Right lobe of liver (tissue), 6 donors: ENCODE results near the gene OLIG1. TPM values are rescaled to one million over a fixed set of nuclear protein-coding genes. Genes with fewer than 3 reads are reported as not detected.

Source experiments
- ATAC-seq, 4 donors: fragments of 200-7000 bp; cut with Tn5 transposase; one replicate each; pipeline ENCODE4 v1.9.1; 2020; ENCODE audit warnings: mild to moderate bottlenecking in 4 of 4, moderate library complexity in 4 of 4
- DNase-seq, 3 donors: peaks; one replicate each; pipeline ENCODE4 v3.0.0-alpha.2; 2020
- H3K27ac ChIP-seq, 3 donors: fragments of 200-600 bp; one replicate each; pipeline ENCODE4 v1.8.0; 2022
- H3K27me3 ChIP-seq, 2 donors: fragments of 200-600 bp; one replicate each; pipeline ENCODE4 v1.8.0; 2022
- H3K36me3 ChIP-seq, 4 donors: fragments of 200-600 bp; sonication (generic) in 1 of 4; one replicate each; pipeline versions ENCODE4 v1.5.1 to v1.8.0; 2017 to 2022; ENCODE audit warnings: control low read depth in 1 of 4
- H3K4me1 ChIP-seq, 4 donors: fragments of 200-600 bp; sonication (generic) in 1 of 4; one replicate each; pipeline versions ENCODE4 v1.5.1 to v1.8.0; 2017 to 2022; ENCODE audit warnings: control low read depth in 1 of 4
- H3K4me3 ChIP-seq, 3 donors: fragments of 200-600 bp; one replicate each; pipeline ENCODE4 v1.8.0; 2022
- H3K9me3 ChIP-seq, 4 donors: fragments of 200-600 bp; sonication (generic) in 1 of 4; one replicate each; pipeline versions ENCODE4 v1.5.1 to v1.8.0; 2017 to 2022; ENCODE audit warnings: control low read depth in 1 of 4
- CTCF ChIP-seq, 4 donors: fragments of 200-600 bp in 3 of 4; fragments of 450-650 bp in 1 of 4; IDR thresholded peaks; one replicate each; pipeline versions ENCODE4 v1.5.1 to v1.8.0; 2016 to 2022; ENCODE audit warnings: antibody characterized with exemption in 4 of 4, mild to moderate bottlenecking in 2 of 4
- POLR2A ChIP-seq: fragments of 450-650 bp; IDR thresholded peaks from one replicate; pipeline ENCODE4 v1.6.1; 2017; ENCODE audit warnings: antibody characterized with exemption, mild to moderate bottlenecking
- WGBS: methylation state at CpG from one replicate; pipeline ENCODE4 v1.1.6; 2018; ENCODE audit warnings: low coverage, low lambda C conversion rate; ENCODE audit not compliant: insufficient coverage; ENCODE audit errors: missing lambda C conversion rate; 5-methylcytosine and 5-hydroxymethylcytosine counted together
- intact Hi-C, 2 donors: fragments of 100-400 bp; cut with DNase I; formaldehyde crosslinking; loops; one replicate each; pipeline versions ENCODE4 v1.11.2 to v1.14.1; 2022
- total RNA-seq, 6 experiments: library from RNA; depleted of rRNA in 2 of 6; stranded (reverse); fragments of >200 nt in 2 of 6; fragmentation: NEBNext Ultra II Directional in 3 of 6; extraction: Animal tissue kit (Norgen Biotek cat#: 25700) in 3 of 6; gene quantifications; one replicate each; pipeline versions ENCODE4 v1.1.0 to v1.2.4, GENCODE V29; 2016 to 2023
- donor health status: DM: no; HTN: yes; CAD: no.
- donor health status: DM: no; HTN: no; CAD: no.
- donor health status: DM: no; HTN: no; CAD: no.
- donor health status: DM: no; HTN: yes; CAD: no.
- donor health status: DM: no; HTN: yes; CAD: no.

OLIG1 gene
- total RNA-seq, 6 experiments from 2014 or later, result not detected

- H3K27me3 ChIP-seq, result peaks cover 0 to 3% of the 10 kb centered on the region in 2 donors
- ATAC-seq (no peak), DNase-seq (no peak)
- no peaks in the 10 kb centered on the region for H3K36me3 ChIP-seq
- intact Hi-C loops, result no loop called here
- H3K9me3 ChIP-seq, result no peaks in the 10 kb centered on the region
- H3K4me3 ChIP-seq, result no peak overlapping the region
- no peak for TF ChIP-seq CTCF (IDR thresholded peaks at IDR 0.05)
- no peak for TF ChIP-seq POLR2A
- H3K27ac ChIP-seq, result no peak overlapping the region
- H3K4me1 ChIP-seq, result no peaks in the 10 kb centered on the region
- whole genome bisulfite sequencing, result 59% methylated on average over 11 of the region's 20 CpGs
Observed at GRCh38 chr21:33115631-33116510, 45.9 kb downstream of the OLIG1 start.

- H3K27me3 ChIP-seq, result no peaks in the 10 kb centered on the region
- H3K27ac ChIP-seq, result no peak overlapping the region
- no peaks in the 10 kb centered on the region for H3K36me3 ChIP-seq
- H3K4me3 ChIP-seq, result no peak overlapping the region
- H3K9me3 ChIP-seq, result no peaks in the 10 kb centered on the region
- no peak for DNase-seq
- WGBS, result 50% methylated on average over 8 of the region's 8 CpGs
- TF ChIP-seq CTCF (IDR thresholded peaks at IDR 0.05), result no peak
- no peak for TF ChIP-seq POLR2A
- no peak for ATAC-seq
- intact Hi-C loops, result no loop called here
- H3K4me1 ChIP-seq, result no peaks in the 10 kb centered on the region
Observed at GRCh38 chr21:33116676-33117075, 46.7 kb downstream of the OLIG1 start.

GRCh38 chr21:33117101-33117888, 47.4 kb downstream of the OLIG1 start:
- Histone ChIP-seq H3K9me3 (no peaks in the 10 kb centered on the region), H3K27ac (no peak overlapping the region), H3K4me3 (no peak overlapping the region), H3K4me1 (no peaks in the 10 kb centered on the region), H3K36me3 (no peaks in the 10 kb centered on the region), H3K27me3 (no peaks in the 10 kb centered on the region)
- intact Hi-C loops, result no loop called here
- TF ChIP-seq POLR2A (no peak), CTCF (IDR thresholded peaks at IDR 0.05) (no peak)
- WGBS, result 52% methylated on average over 7 of the region's 16 CpGs
- ATAC-seq, result no peak
- no peak for DNase-seq

Other genes with a start within 250 kb of the OLIG1 start
- not detected for gene OLIG2, start 44.2 kb upstream of the OLIG1 start, total RNA-seq
- gene IFNAR2, start 159.8 kb downstream of the OLIG1 start, total RNA-seq, result 10 to 100 TPM; 12.4 to 35.5 (median 16.3) TPM
- gene IL10RB, start 196.2 kb downstream of the OLIG1 start, total RNA-seq, result 10 to 100 TPM; 10.5 to 24.2 (median 20.3) TPM